Measurements from ENCODE around the gene KCNA4.
"Not testable (repeated sequence)": the region's sequence is repeated elsewhere in the genome, so short reads cannot be mapped to it uniquely, and the experiment has no call there.

The KCNA4 gene

DNA sequence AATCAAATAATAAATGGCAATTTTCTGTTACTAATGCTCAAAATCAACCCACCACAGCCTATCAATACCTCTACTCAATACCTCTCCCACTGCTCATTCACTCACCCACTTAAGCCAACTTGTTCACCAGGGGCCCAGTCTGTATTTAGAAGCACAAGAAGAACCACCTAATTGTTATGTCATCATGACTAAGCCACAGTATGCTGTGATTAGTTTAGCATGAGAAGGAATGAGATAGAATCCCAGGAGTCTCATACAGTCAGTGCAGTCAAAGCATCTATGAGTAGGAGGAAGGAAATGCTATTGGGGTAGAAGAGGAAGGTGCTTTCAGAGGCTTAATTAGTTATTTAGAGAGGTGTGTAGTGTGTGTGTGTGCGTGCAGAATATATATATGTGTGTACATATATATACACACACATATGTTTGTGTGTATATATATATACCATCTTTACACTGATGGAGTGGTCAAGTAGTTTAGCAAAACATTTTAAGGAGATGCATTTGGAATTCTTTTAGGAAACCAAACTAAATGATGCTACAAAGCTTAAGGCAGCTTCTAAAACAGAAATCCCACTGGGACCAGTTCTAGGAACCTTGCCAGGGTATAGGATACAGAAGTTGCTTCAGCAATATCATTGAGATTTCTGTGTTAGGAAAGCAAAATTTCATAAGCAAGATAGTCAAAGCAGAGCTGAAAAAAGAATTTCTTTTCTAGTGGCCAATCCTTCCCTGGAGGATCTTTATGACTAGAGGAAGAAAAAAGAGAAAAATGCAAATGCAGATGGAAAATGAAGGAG lies 27.5 kb downstream of the KCNA4 start:
- no peak for DNase-seq

DNA sequence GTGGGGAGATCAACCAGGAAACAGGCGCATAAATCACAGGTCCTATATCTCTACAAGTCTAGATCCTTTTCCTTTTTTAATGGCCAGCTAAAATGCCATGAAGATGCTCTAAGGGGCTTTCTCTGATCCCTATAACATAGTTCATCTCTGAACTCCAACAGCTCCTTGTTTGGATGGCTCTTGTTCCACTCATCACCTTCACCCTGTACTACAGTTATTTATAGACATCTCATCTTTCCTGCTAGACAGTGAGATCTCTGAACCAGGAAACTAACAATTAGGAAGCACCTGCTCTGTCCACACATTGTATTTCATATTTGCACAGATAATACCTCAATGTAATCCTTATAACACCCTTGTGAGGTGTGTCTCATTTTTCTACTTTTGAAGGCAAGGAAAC lies 31.6 kb downstream of the KCNA4 start:
- no peak for DNase-seq

DNA sequence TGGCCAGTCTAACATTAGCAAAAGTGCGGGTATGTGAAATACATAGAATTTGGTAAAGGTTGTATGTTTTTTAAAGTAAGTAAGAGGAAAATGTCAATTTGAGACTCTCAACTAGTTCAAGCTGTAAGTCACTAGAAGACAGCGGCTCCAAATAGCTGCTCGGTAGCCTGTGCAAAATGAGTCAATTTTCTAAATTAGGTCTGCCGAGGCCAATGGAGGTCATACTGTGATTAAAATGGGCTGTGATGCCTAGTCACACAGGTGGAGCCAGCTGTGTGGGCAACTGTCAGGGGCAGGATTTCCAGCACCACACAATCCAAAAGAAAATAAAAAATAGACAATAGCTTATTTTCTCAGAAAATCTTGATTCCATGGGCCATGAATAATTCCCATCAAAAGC lies 32.3 kb downstream of the KCNA4 start:
- no peak for DNase-seq

DNA sequence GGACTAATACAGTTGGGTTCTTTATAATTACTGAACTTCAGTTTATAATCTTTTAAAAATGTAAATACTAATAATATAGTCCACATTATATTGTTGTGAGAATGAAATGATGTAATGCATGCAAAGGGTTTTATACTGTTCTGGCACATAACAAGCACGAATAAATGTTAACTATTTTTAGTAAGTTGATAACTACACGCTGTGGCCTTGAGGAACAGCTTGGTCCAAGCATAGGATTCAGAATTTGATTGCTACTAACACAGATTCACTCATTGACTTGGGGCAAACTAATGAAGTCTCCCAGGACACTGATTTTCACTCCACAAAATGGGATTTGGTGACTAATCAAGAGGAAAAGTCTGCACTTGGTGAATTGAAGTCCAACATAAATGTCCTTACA lies 38.3 kb downstream of the KCNA4 start:
- DNase-seq = no peak

DNA sequence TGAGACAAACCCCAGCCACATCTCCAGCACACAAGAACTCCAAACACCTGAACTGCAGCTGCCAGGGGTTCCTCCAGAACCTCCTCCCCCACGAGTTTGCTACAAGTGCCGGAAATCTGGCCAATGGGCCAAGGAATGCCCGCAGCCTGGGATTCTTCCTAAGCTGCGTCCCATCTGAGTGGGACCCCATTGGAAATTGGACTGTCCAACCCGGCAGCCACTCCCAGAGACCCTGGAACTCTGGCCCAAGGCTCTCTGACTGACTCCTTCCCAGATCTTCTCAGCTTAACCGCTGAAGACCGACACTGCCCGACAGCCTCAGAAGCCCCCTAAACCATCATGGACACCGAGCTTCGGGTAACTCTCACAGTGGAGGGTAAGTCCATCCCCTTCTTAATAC lies 41.2 kb downstream of the KCNA4 start:
- not testable (repeated sequence) for DNase-seq

DNA sequence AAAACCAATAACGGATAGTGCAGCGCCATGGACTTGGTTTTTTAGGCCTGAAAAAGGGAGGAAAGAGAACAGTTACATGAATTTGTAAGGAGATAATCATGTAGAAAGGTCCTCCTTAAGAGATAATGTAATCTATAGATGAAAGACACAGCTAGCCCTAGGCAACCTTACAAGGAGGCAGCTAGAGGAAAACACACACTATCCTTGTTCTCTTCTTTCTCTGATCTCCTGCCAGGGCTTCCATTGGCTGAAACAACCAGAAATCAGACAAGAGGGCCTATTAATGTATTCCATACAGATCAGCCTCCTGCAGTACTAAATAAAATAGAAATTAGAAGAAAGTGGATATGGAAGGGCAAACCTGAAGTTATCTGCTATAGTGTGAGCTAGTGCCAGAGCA lies 53.0 kb downstream of the KCNA4 start:
- DNase-seq = no peak

DNA sequence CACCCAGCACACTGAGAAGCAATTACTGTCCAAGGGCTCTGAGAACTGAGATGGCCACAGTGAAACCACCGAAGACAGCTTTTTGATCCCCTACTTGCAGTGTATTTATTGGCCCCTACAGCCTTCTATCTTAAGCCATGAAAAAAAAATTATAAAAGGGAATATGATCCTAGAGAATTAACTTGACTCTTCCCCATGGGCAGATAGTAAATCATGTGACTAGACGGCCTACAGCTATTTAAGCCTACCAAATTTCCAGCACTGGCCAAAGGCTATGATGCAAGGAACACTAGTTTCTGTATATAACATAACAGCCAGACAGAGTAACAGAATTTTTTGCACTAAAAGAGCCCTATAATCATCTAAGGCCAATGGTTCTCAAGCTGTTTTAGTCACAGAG lies 53.8 kb downstream of the KCNA4 start:
- no peak for DNase-seq

DNA sequence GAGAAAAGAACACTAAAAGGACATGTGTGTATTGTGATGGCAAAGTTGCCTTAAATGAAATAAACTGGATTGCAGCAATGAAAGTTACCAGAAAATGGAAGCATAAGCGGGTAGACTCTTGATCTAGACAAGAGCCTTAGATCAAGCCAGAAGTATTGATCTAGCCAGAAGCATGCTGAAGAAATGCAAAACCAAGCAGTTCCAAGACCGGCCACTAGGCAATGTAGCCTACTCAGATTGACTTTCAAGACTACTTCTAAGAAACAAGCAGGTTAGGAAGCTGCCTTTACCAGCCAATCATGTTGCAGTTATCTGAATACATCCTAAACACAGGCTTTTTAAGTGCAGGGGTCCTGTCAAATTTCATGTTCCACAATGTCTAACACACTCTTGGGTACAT lies 54.6 kb downstream of the KCNA4 start:
- DNase-seq = no peak
